B cell (primary cell): ENCODE results near the gene CLEC1A. TPM values are rescaled to one million over a fixed set of nuclear protein-coding genes. Genes with fewer than 3 reads are reported as not detected.

Experiments used
- ATAC-seq: fragments of 200-7000 bp; cut with Tn5 transposase; one replicate; pipeline ENCODE4 v1.10.0; 2021; ENCODE audit warnings: low read depth, mild to moderate bottlenecking, moderate number of reproducible peaks, moderate library complexity
- CTCF ChIA-PET: fragments of 350-600 bp; sonication (Branson Sonifier 250); formaldehyde crosslinking; loops from one replicate; lab custom pipeline; 2021; ENCODE audit warnings: antibody characterized with exemption, inconsistent platforms; lab: Charles Lee
- POLR2A ChIA-PET: fragments of 350-600 bp; sonication (Branson Sonifier 250); formaldehyde crosslinking; loops from one replicate; lab custom pipeline; 2021; ENCODE audit warnings: antibody characterized with exemption; lab: Charles Lee
- DNase-seq: peaks from one replicate; pipeline ENCODE4 v3.0.0; 2013
- H2AFZ ChIP-seq: 2 replicates; pipeline ENCODE4 v1.6.1; 2012; ENCODE audit warnings: mild to moderate bottlenecking, low read depth, low read length; ENCODE audit not compliant: insufficient read depth, poor library complexity, severe bottlenecking
- H3K27ac ChIP-seq, 2 donors: 1 replicate in 1 of 2; 2 replicates in 1 of 2; pipeline ENCODE4 v1.5.1; 2012 to 2013; ENCODE audit warnings: low read length in 2 of 2, mild to moderate bottlenecking in 2 of 2, moderate library complexity in 1 of 2
- H3K27me3 ChIP-seq, 4 experiments: fragments of 200-600 bp in 1 of 4; sonication (generic) in 1 of 4; replicated peaks in 1 of 4; 1 replicate in 2 of 4; 2 replicates in 2 of 4; pipeline versions ENCODE4 v1.6.1 to v1.7.0; 2013 to 2016; ENCODE audit warnings: low read length in 3 of 4, mild to moderate bottlenecking in 2 of 4, mixed read lengths in 1 of 4, moderate library complexity in 1 of 4; ENCODE audit not compliant: insufficient read depth in 4 of 4, control insufficient read depth in 3 of 4; ENCODE audit errors: control extremely low read depth in 1 of 4
- H3K36me3 ChIP-seq, 2 experiments: replicated peaks in 1 of 2; 1 replicate in 1 of 2; 2 replicates in 1 of 2; pipeline versions ENCODE4 v1.6.1 to v1.7.1; 2013; ENCODE audit warnings: low read length in 1 of 2; ENCODE audit not compliant: insufficient read depth in 2 of 2, control insufficient read depth in 1 of 2; ENCODE audit errors: control extremely low read depth in 1 of 2, extremely low read depth in 1 of 2
- H3K4me1 ChIP-seq, 2 donors: fragments of 200-600 bp in 1 of 2; sonication (generic) in 1 of 2; 1 replicate in 1 of 2; 2 replicates in 1 of 2; pipeline versions ENCODE4 v1.5.1 to v1.6.1; 2013 to 2017; ENCODE audit warnings: low read length in 2 of 2; ENCODE audit not compliant: control insufficient read depth in 2 of 2, insufficient read depth in 2 of 2
- H3K4me2 ChIP-seq: replicated peaks from 2 replicates; pipeline ENCODE3; 2012; ENCODE audit warnings: mild to moderate bottlenecking, low read depth, low read length; ENCODE audit not compliant: poor library complexity, severe bottlenecking
- H3K4me3 ChIP-seq, 5 experiments: fragments of 200-600 bp in 1 of 5; sonication (generic) in 1 of 5; 1 replicate in 3 of 5; 2 replicates in 2 of 5; pipeline versions ENCODE4 v1.5.1 to v1.7.0; 2011 to 2016; ENCODE audit warnings: low read length in 4 of 5, mild to moderate bottlenecking in 4 of 5, low read depth in 2 of 5, control low read depth in 1 of 5, moderate library complexity in 1 of 5; ENCODE audit not compliant: insufficient read depth in 1 of 5; ENCODE audit errors: control extremely low read depth in 1 of 5, extremely low read depth in 1 of 5
- H3K79me2 ChIP-seq: fragments of 200-600 bp; sonication (generic); one replicate; pipeline ENCODE4 v1.6.0; 2016; ENCODE audit warnings: low read length; ENCODE audit not compliant: control insufficient read depth, insufficient read depth
- H3K9ac ChIP-seq: fragments of 200-600 bp; sonication (generic); 2 replicates; pipeline ENCODE4 v1.6.1; 2017; ENCODE audit warnings: mild to moderate bottlenecking, low read length, moderate library complexity
- H3K9me3 ChIP-seq, 3 donors: one replicate each; pipeline versions ENCODE4 v1.6.1 to v1.7.1; 2013; ENCODE audit warnings: low read length in 2 of 3; ENCODE audit not compliant: control insufficient read depth in 2 of 3, insufficient read depth in 1 of 3; ENCODE audit errors: control extremely low read depth in 1 of 3
- H4K20me1 ChIP-seq: 2 replicates; pipeline ENCODE4 v1.6.0; 2012; ENCODE audit warnings: mild to moderate bottlenecking, low read length; ENCODE audit not compliant: insufficient read depth, control insufficient read depth, poor library complexity, severe bottlenecking
- H3K27ac Mint-ChIP-seq: one replicate; pipeline ENCODE4 v1.8.0; 2021; ENCODE audit warnings: mixed read lengths
- H3K27me3 Mint-ChIP-seq: one replicate; pipeline ENCODE4 v1.8.0; 2021; ENCODE audit warnings: mixed read lengths
- H3K4me1 Mint-ChIP-seq: one replicate; pipeline ENCODE4 v1.8.0; 2021; ENCODE audit warnings: mixed read lengths
- H3K4me3 Mint-ChIP-seq: one replicate; pipeline ENCODE4 v1.8.0; 2021; ENCODE audit warnings: mixed read lengths
- H3K9me3 Mint-ChIP-seq: one replicate; pipeline ENCODE4 v1.8.0; 2022; ENCODE audit warnings: mixed read lengths; ENCODE audit not compliant: insufficient read depth
- CTCF ChIP-seq: fragments of 200-600 bp; IDR thresholded peaks from one replicate; pipeline ENCODE4 v1.8.0; 2022; ENCODE audit warnings: antibody characterized with exemption, mild to moderate bottlenecking
- EZH2 ChIP-seq: IDR thresholded peaks from 2 replicates; pipeline ENCODE4 v1.6.1; 2012; ENCODE audit warnings: borderline replicate concordance, low read depth, mild to moderate bottlenecking, moderate library complexity, low read length; ENCODE audit not compliant: insufficient read depth, poor library complexity, severe bottlenecking
- WGBS: methylation state at CpG from one replicate; pipeline ENCODE4 v1.1.5; 2013; ENCODE audit warnings: missing lambda C conversion rate; ENCODE audit not compliant: insufficient coverage; 5-methylcytosine and 5-hydroxymethylcytosine counted together
- intact Hi-C: fragments of 100-400 bp; cut with micrococcal nuclease; formaldehyde crosslinking; loops from one replicate; pipeline ENCODE4 v1.10.0; 2022
- polyA plus RNA-seq: library from polyadenylated mRNA; depleted of rRNA; stranded (reverse); fragments of >200 nt; gene quantifications from 2 replicates; pipeline ENCODE4 v1.2.3, GENCODE V29; 2012
- total RNA-seq, 2 donors: library from RNA; stranded (reverse); fragments of 120-200 nt in 1 of 2; gene quantifications; 1 replicate in 1 of 2; 2 replicates in 1 of 2; pipeline versions ENCODE4 v1.2.3 to v1.2.4, GENCODE V29; 2013 to 2022

Gene CLEC1A
- total and polyA plus RNA-seq, 2 donors (not counting 1 experiment from before 2014, with no cell fraction given): 0.10 TPM; not detected in 1

- CTCF ChIA-PET: no interaction called here
- DNase-seq: no peak
- ATAC-seq: no peak
- H3K9me3 ChIP-seq: no peaks in the 10 kb centered on the region
- H3K4me1 Mint-ChIP-seq: no peaks in the 10 kb centered on the region
- H3K27me3 ChIP-seq: peaks cover 0 to 3% (median 0%) of the 10 kb centered on the region in 4 experiments
- H3K9ac ChIP-seq: no peak within 1 kb of the TSS
- H3K79me2 ChIP-seq: no peaks in the 10 kb centered on the region
- H3K27ac Mint-ChIP-seq: no peak within 1 kb of the TSS
- intact Hi-C loops: loop anchor here (10.0 kb wide), 2 partner anchors 94 to 164 kb away; no protein-coding TSS in a partner anchor
- no peak within 1 kb of the TSS for H3K4me3 Mint-ChIP-seq
- no peak within 1 kb of the TSS for H3K27ac ChIP-seq
- H3K4me1 ChIP-seq: no peaks in the 10 kb centered on the region
- no peak within 1 kb of the TSS for H3K4me3 ChIP-seq
- H3K4me2 ChIP-seq: no peak within 1 kb of the TSS
- H3K9me3 Mint-ChIP-seq: peaks cover 2% of the 10 kb centered on the region
- POLR2A ChIA-PET: no interaction called here
- H4K20me1 ChIP-seq: no peaks in the 10 kb centered on the region
- H2AFZ ChIP-seq: no peak within 1 kb of the TSS
- TF ChIP-seq CTCF (no peak), EZH2 (no peak)
- 96% methylated on average over 5 of the region's 14 CpGs for WGBS
- H3K36me3 ChIP-seq: no peaks in the 10 kb centered on the region
- H3K27me3 Mint-ChIP-seq: peaks cover 42% of the 10 kb centered on the region
Measured at GRCh38 chr12:10030446-10030845, 68.3 kb downstream of the CLEC1A start, which contains the start of gene CLEC9A. CLEC9A (plus strand) TSS chr12:10030682; CDS start chr12:10052688, 22,006 bp downstream.

GRCh38 chr12:10027721-10028120 lies 71.1 kb downstream of the CLEC1A start:
- no peak overlapping the region for H3K9ac ChIP-seq
- no peaks in the 10 kb centered on the region for H3K36me3 ChIP-seq
- H3K27ac Mint-ChIP-seq: no peak overlapping the region
- H3K27ac ChIP-seq: no peak overlapping the region
- H3K9me3 Mint-ChIP-seq: peaks cover 2% of the 10 kb centered on the region
- H3K4me2 ChIP-seq: no peak overlapping the region
- DNase-seq (no peak), ATAC-seq (no peak)
- TF ChIP-seq EZH2 (no peak), CTCF (no peak)
- no peaks in the 10 kb centered on the region for H4K20me1 ChIP-seq
- no peaks in the 10 kb centered on the region for H3K4me1 ChIP-seq
- H3K79me2 ChIP-seq: no peaks in the 10 kb centered on the region
- peaks cover 33% of the 10 kb centered on the region for H3K27me3 Mint-ChIP-seq
- H3K27me3 ChIP-seq: peaks cover 0 to 3% (median 0%) of the 10 kb centered on the region in 4 experiments
- no peaks in the 10 kb centered on the region for H3K4me1 Mint-ChIP-seq
- H3K4me3 Mint-ChIP-seq: no peak overlapping the region
- H3K4me3 ChIP-seq: no peak overlapping the region
- ChIA-PET POLR2A (no interaction called here), CTCF (interaction anchor here (0.7 kb wide), 1 partner anchor 370 kb away, joined by 3 read pairs; no protein-coding TSS in a partner anchor)
- 60% methylated on average over 2 of the region's 4 CpGs for WGBS
- H2AFZ ChIP-seq: no peak overlapping the region
- intact Hi-C loops: no loop called here
- H3K9me3 ChIP-seq: no peaks in the 10 kb centered on the region
